T-helper 22 cell (primary cell): ENCODE measurements around the gene GFRAL.

Experiments used
- DNase-seq: peaks from one replicate; pipeline ENCODE4 v3.0.0-alpha.2; 2020; ENCODE audit warnings: low read depth

GFRAL gene

DNA sequence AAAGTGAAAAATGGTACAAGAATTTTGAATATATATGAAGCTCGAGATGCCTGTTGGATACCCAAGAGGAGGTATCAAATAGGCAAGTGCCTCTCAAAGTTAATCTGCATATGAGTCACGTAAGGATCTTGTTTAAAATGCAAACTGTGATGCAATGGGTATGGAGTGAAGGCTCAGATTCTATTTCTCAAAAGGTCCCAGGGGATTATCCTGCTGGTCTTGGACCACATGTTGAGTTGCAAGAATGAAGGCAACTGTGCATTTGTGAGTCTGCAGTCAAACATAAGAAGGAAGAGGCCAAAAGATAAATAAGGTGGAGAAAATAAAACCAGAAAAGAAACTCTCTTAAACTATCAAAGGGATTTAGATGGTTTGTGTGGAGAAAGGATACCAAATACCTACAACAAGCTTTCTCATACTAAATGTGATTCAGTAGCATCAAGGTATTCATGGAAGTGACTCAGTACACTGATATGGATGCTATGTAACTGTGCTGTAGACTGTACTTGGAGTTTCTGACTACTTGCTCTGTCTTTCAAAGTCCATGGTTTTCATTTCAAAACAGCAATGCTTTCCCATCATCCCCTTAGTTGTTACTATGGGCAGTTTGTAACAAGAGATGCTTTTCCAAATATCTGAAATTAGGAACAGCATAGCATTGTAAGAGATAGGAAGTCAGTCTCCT lies 106.3 kb downstream of the GFRAL start:
- DNase-seq = no peak

DNA sequence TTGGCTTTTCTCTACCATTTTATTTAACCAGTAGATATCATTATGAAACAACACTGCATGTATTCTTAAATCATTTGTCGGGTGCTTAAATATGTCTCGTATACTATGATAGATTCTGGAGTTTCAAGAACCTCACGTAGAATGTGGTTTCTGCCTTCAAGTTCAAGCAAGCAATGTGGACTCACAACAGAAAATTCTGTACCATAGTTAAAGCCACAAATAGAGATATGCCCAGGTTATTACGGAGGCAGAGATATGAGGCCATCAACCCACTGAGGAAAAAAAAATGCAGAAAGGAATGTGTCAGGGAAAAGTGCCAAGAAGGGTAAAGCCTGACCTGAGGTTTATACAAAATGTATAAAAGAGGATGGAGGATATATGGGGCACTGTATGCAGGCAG lies 109.9 kb downstream of the GFRAL start:
- no peak for DNase-seq

DNA sequence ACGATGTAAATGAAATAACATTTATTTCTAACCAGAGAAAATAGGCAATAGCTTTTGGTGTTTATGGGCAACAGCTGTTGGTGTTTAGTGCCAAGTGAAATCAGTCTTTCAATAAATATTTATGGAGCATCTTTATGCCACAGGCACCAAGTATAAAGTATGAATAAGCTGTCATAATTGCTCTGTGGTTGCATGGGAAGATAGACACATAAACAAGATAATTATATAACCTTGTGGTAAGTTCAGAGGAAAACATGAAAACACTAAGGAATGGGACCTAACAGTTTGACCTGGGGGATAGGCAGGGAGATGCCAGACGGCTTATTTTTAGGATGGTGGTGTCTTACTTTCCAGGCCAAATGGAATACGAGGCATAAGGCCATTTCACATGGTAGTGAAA lies 110.9 kb downstream of the GFRAL start:
- DNase-seq = no peak

DNA sequence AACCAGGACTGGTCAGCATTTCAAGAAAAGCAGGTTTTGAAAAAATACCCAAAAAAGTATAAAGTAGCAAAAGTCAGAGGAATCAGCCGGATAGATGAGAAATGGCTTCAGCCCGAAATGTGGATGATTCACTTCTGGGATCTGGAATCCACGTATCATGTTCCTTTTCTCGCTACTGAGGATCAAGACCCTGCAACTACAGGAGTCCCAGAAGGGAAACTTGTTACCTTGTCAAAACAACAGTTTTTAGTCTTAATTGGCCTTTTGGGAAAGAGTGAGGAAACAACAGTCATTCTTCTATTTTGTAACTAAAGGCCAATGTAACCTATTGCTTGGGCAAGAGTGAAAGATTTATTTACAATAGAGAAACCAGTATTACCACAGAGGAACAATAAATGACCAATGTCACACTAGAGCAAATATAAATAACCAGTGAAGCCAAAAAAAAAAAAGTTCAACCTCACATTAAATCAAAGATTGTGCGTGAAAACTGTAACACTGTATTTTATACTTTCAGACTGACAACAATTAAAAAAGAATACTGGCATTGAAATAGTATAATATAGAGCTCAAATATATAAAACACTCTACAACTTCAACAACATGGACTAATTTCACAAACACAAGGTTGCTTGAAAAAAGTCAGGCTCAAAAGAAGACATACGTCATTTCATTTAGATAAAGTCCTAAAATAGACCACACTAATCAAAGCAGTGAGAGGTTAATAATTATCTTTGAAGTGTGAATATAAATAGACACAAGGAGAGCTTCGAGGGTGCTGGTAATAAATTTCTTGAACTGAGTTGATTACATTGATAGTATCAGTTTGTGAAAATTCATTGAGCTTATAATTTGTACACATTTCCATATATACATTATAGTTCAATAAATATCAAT lies 116.2 kb downstream of the GFRAL start:
- no peak for DNase-seq

DNA sequence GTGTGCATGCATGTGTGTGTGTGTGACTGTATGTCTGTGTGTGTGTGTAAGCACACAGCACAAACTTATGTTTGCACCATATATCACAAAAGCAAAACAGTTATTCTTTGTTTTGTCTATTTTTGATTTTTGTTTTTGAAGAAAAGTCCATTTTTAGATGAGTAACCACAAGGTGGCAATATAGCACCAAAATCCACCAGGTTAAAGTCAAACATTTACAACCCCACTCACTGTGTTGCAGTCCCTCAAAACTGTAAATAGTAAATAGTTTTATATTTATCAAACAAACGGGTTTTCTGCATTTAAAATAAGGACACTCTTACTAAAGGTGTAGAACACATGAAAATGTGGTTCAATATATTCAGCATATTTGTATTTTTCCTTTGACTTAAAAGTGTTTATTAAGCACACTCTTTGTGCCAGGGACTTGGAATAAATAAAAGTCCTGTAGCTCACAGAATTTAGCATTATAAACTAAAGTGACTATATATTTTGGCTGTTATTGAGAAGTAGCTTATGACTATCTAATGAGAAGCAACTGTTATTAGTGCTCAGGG lies 118.5 kb downstream of the GFRAL start:
- no peak for DNase-seq

DNA sequence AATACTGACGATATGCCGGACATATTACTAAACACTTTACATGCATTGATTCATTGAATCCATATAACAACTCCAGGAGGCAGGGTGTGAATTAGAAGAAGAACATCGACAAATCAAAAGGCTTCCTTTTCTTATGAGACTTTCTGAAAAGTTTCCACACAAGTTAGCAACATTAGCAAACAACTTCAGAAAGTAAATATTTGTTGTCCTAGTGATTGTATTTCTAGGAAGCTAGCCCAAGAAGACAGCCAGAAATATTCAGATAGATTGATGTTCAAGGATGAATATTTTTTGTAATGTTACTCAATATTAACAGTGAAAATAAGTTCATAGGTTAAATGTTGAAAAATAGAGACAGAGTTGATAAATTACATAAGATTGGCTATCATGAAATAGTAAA lies 120.6 kb downstream of the GFRAL start:
- DNase-seq = no peak

DNA sequence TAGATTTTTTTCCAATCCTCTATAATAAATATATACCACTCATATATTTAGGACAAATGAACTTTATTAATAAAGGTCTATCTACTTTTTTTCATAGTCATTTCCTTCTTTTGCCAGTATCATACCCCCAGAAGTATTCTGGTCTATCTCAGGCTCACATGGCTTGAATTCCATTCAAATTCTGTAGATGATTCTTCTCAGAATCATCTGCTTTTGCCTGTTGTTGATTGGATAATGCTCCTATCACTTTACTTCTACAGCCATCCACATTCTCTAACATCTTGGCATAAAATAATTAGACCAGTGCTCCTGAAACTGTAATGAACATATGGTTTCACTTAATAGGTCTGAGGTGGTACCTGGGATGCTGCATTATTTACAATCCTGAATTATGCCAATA lies 121.2 kb downstream of the GFRAL start:
- no peak for DNase-seq

DNA sequence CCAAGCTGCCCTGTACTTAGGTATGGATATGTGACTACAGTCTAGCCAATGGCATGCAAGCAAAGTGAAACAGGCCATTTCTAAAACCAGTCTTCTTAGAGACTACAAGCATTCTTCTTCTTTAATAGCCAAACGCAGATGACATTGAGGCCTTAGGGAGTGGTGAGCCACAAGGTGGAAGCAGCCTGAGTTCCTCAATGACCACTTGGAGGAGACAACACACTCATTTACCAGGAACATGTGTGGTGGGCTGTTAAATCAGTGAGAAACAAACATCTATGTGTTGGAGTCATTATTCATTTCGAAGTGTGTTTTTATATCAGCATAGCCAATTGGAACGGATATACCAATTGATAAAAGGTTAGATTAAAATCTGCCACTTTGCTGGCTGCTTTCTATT lies 122.0 kb downstream of the GFRAL start:
- DNase-seq = no peak

DNA sequence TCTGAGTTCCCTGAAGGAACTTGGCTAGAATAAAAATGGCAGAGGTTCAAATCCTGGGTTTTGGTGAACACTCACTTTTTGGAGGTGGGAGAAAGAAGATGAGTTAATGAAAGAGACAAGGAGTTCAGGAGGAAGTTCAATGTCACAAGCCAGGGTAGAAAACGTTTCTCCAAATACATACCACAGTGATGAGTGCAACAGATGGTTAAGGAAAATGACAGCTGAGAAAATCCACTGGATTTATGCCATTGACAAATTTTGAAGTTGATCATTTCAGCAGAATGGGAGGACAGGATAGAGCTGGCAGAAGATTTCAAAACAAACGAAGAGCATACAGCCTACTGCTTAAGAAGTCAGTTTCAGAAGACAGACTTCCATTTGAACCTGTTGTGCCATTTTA lies 122.7 kb downstream of the GFRAL start:
- DNase-seq = no peak
